DOHH2 (cell line): Measurements from ENCODE around the gene CRYZL1.

Experiments used
- EZH2phosphoT487 ChIP-seq: fragments of 200-600 bp; sonication (generic); IDR thresholded peaks from 2 replicates; pipeline ENCODE4 v1.6.1; 2017; ENCODE audit warnings: borderline replicate concordance, mild to moderate bottlenecking, antibody characterized with exemption, low read length, moderate library complexity, mixed read lengths
- TF ChIP-seq, protein P1 (sequence below): fragments of 200-600 bp; sonication (generic); IDR thresholded peaks from one replicate; pipeline ENCODE4 v1.5.1; 2014; ENCODE audit warnings: antibody characterized with exemption, mild to moderate bottlenecking, low read depth, low read length; ENCODE audit not compliant: poor library complexity, severe bottlenecking

GRCh38 chr21:33686386-33686785 is 44.8 kb upstream of the CRYZL1 start:
- TF ChIP-seq, protein P1, sequence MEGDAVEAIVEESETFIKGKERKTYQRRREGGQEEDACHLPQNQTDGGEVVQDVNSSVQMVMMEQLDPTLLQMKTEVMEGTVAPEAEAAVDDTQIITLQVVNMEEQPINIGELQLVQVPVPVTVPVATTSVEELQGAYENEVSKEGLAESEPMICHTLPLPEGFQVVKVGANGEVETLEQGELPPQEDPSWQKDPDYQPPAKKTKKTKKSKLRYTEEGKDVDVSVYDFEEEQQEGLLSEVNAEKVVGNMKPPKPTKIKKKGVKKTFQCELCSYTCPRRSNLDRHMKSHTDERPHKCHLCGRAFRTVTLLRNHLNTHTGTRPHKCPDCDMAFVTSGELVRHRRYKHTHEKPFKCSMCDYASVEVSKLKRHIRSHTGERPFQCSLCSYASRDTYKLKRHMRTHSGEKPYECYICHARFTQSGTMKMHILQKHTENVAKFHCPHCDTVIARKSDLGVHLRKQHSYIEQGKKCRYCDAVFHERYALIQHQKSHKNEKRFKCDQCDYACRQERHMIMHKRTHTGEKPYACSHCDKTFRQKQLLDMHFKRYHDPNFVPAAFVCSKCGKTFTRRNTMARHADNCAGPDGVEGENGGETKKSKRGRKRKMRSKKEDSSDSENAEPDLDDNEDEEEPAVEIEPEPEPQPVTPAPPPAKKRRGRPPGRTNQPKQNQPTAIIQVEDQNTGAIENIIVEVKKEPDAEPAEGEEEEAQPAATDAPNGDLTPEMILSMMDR = no peak
- TF ChIP-seq EZH2phosphoT487 = no peak
